ENCODE data around the gene ENTREP1.

DNA sequence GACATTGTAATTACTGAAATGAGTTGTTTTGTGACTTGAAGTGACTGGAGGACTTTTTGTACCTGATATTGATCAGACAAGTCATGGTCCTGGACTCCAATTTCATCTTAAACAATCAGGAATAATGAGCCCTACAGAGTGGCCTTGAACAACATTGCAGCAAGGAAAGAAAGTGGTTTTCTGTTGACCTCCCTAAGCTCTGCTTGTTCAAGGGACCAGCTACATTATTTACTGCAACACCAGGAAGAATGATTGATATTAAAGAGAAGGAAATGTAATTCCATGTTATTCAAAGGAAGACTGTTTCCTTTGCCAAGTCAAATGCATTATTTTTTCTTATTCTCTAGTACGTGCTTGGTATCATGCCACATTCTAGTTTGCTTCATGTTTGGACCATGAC, 22.6 kb downstream of the ENTREP1 start:
- TF ChIP-seq ZNF70 (CRISPR knock-in tag; IDR thresholded peaks at IDR 0.05) (no peak), ZFP30 (CRISPR knock-in tag; IDR thresholded peaks at IDR 0.05) (no peak), GLIS3 (CRISPR knock-in tag; IDR thresholded peaks at IDR 0.05) (no peak), ARNTL (CRISPR knock-in tag; IDR thresholded peaks at IDR 0.05; ENCODE audit: borderline replicate concordance, low read depth) (no peak)
- TF ChIP-seq, protein P1, sequence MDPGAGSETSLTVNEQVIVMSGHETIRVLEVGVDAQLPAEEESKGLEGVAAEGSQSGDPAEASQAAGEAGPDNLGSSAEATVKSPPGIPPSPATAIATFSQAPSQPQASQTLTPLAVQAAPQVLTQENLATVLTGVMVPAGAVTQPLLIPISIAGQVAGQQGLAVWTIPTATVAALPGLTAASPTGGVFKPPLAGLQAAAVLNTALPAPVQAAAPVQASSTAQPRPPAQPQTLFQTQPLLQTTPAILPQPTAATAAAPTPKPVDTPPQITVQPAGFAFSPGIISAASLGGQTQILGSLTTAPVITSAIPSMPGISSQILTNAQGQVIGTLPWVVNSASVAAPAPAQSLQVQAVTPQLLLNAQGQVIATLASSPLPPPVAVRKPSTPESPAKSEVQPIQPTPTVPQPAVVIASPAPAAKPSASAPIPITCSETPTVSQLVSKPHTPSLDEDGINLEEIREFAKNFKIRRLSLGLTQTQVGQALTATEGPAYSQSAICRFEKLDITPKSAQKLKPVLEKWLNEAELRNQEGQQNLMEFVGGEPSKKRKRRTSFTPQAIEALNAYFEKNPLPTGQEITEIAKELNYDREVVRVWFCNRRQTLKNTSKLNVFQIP (CRISPR knock-in tag; IDR thresholded peaks at IDR 0.05; ENCODE audit: borderline replicate concordance, low read depth): no peak
- TF ChIP-seq, protein P2, sequence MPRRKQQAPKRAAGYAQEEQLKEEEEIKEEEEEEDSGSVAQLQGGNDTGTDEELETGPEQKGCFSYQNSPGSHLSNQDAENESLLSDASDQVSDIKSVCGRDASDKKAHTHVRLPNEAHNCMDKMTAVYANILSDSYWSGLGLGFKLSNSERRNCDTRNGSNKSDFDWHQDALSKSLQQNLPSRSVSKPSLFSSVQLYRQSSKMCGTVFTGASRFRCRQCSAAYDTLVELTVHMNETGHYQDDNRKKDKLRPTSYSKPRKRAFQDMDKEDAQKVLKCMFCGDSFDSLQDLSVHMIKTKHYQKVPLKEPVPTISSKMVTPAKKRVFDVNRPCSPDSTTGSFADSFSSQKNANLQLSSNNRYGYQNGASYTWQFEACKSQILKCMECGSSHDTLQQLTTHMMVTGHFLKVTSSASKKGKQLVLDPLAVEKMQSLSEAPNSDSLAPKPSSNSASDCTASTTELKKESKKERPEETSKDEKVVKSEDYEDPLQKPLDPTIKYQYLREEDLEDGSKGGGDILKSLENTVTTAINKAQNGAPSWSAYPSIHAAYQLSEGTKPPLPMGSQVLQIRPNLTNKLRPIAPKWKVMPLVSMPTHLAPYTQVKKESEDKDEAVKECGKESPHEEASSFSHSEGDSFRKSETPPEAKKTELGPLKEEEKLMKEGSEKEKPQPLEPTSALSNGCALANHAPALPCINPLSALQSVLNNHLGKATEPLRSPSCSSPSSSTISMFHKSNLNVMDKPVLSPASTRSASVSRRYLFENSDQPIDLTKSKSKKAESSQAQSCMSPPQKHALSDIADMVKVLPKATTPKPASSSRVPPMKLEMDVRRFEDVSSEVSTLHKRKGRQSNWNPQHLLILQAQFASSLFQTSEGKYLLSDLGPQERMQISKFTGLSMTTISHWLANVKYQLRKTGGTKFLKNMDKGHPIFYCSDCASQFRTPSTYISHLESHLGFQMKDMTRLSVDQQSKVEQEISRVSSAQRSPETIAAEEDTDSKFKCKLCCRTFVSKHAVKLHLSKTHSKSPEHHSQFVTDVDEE (CRISPR knock-in tag; IDR thresholded peaks at IDR 0.05): no peak
- TF ChIP-seq, protein P3, sequence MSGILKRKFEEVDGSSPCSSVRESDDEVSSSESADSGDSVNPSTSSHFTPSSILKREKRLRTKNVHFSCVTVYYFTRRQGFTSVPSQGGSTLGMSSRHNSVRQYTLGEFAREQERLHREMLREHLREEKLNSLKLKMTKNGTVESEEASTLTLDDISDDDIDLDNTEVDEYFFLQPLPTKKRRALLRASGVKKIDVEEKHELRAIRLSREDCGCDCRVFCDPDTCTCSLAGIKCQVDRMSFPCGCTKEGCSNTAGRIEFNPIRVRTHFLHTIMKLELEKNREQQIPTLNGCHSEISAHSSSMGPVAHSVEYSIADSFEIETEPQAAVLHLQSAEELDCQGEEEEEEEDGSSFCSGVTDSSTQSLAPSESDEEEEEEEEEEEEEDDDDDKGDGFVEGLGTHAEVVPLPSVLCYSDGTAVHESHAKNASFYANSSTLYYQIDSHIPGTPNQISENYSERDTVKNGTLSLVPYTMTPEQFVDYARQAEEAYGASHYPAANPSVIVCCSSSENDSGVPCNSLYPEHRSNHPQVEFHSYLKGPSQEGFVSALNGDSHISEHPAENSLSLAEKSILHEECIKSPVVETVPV (CRISPR knock-in tag; IDR thresholded peaks at IDR 0.05): no peak
- TF ChIP-seq, protein P4, sequence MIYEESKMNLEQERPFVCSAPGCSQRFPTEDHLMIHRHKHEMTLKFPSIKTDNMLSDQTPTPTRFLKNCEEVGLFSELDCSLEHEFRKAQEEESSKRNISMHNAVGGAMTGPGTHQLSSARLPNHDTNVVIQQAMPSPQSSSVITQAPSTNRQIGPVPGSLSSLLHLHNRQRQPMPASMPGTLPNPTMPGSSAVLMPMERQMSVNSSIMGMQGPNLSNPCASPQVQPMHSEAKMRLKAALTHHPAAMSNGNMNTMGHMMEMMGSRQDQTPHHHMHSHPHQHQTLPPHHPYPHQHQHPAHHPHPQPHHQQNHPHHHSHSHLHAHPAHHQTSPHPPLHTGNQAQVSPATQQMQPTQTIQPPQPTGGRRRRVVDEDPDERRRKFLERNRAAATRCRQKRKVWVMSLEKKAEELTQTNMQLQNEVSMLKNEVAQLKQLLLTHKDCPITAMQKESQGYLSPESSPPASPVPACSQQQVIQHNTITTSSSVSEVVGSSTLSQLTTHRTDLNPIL (CRISPR knock-in tag; IDR thresholded peaks at IDR 0.05; ENCODE audit: low read depth): no peak
